HepG2 (cell line): ENCODE results near the gene ABCD1. TPM values are rescaled to one million over a fixed set of nuclear protein-coding genes. Genes with fewer than 3 reads are reported as not detected.
"Not testable (repeated sequence)": the region's sequence is repeated elsewhere in the genome, so short reads cannot be mapped to it uniquely, and the experiment has no call there.

ENCODE experiments used
- ATAC-seq: fragments of 200-7000 bp; cut with Tn5 transposase; 3 replicates; pipeline ENCODE4 v1.9.1; 2020; ENCODE audit warnings: mild to moderate bottlenecking, moderate library complexity
- BruUV-seq: library from RNA; stranded (reverse); fragments of 400-500 nt; replicated peaks from 2 replicates; lab custom pipeline; 2021; lab: Mats Ljungman, UMichigan
- CTCF ChIA-PET: fragments of 300-600 bp; formaldehyde crosslinking; extraction: SDS; loops from one replicate; lab custom pipeline; 2021; ENCODE audit warnings: low total read pairs, inconsistent platforms, low intra/inter-chr PET ratio; lab: Yijun Ruan, JAX
- POLR2A ChIA-PET: fragments of 350-600 bp; sonication (Branson Sonifier 250); formaldehyde crosslinking; loops from one replicate; lab custom pipeline; 2020; ENCODE audit warnings: antibody characterized with exemption, inconsistent platforms; lab: Yijun Ruan, JAX
- DNase-seq: peaks from one replicate; pipeline ENCODE4 v3.0.0-alpha.2; 2015; ENCODE audit warnings: low spot score
- FAIRE-seq: peaks from 3 replicates; lab custom pipeline; 2011; peaks lifted over from hg19 to GRCh38; lab: Jason Lieb, UNC
- H2AFZ ChIP-seq: one replicate; pipeline ENCODE4 v1.6.1; 2011; ENCODE audit warnings: low read length, inconsistent platforms
- H3K27ac ChIP-seq: fragments of 300-600 bp; 3 replicates; pipeline ENCODE4 v1.8.0; 2011; ENCODE audit warnings: mixed run types, mild to moderate bottlenecking, mixed read lengths, low read length, inconsistent platforms; ENCODE audit not compliant: insufficient read depth; ENCODE audit errors: extremely low read length
- H3K27me3 ChIP-seq, 2 experiments: fragments of 200-600 bp in 1 of 2; 2 replicates in 1 of 2; 3 replicates in 1 of 2; pipeline versions ENCODE4 v1.6.0 to v1.8.0; 2011; ENCODE audit warnings: low read length in 2 of 2, mild to moderate bottlenecking in 2 of 2, moderate library complexity in 2 of 2, inconsistent platforms in 1 of 2; ENCODE audit not compliant: insufficient read depth in 2 of 2, control insufficient read depth in 1 of 2
- H3K36me3 ChIP-seq, 2 experiments: fragments of 200-600 bp in 1 of 2; replicated peaks in 1 of 2; 2 replicates in 1 of 2; 3 replicates in 1 of 2; pipeline versions ENCODE4 v1.5.1 to v1.8.0; 2011; ENCODE audit warnings: low read length in 2 of 2, inconsistent platforms in 1 of 2; ENCODE audit not compliant: insufficient read depth in 2 of 2, control insufficient read depth in 1 of 2
- H3K4me1 ChIP-seq: 2 replicates; pipeline ENCODE4 v1.5.1; 2012; ENCODE audit warnings: low read length, inconsistent platforms; ENCODE audit not compliant: insufficient read depth
- H3K4me2 ChIP-seq: 2 replicates; pipeline ENCODE4 v1.6.0; 2011; ENCODE audit warnings: low read depth, low read length, inconsistent platforms
- H3K4me3 ChIP-seq, 3 experiments: fragments of 200-600 bp in 1 of 3; sonication (generic), shearing (Covaris generic) in 1 of 3; replicated peaks in 1 of 3; 2 replicates each; pipeline ENCODE4 v1.5.1; 2011 to 2016; ENCODE audit warnings: low read length in 3 of 3, inconsistent platforms in 2 of 3, low read depth in 2 of 3, mild to moderate bottlenecking in 2 of 3, control low read depth in 1 of 3, mixed read lengths in 1 of 3; ENCODE audit not compliant: insufficient read depth in 1 of 3
- H3K79me2 ChIP-seq: one replicate; pipeline ENCODE4 v1.6.1; 2011; ENCODE audit warnings: low read length, inconsistent platforms; ENCODE audit not compliant: insufficient read depth
- H3K9ac ChIP-seq: 2 replicates; pipeline ENCODE4 v1.6.0; 2011; ENCODE audit warnings: mild to moderate bottlenecking, low read depth, low read length, inconsistent platforms; ENCODE audit not compliant: insufficient read depth
- H3K9me3 ChIP-seq: 2 replicates; pipeline ENCODE4 v1.5.1; 2012; ENCODE audit warnings: mild to moderate bottlenecking, low read length
- H4K20me1 ChIP-seq: 2 replicates; pipeline ENCODE4 v1.6.0; 2011; ENCODE audit warnings: inconsistent platforms, mild to moderate bottlenecking, low read length, moderate library complexity; ENCODE audit not compliant: insufficient read depth
- FOXC1 ChIP-seq: sonication (generic); formaldehyde crosslinking; IDR thresholded peaks from 2 replicates; pipeline ENCODE4 v1.8.0; 2022; ENCODE audit warnings: mild to moderate bottlenecking, missing genetic modification reagents, borderline replicate concordance
- KLF9 ChIP-seq: IDR thresholded peaks from 2 replicates; pipeline ENCODE4 v1.6.1; 2016; ENCODE audit warnings: low read depth
- MZF1 ChIP-seq: sonication (generic); formaldehyde crosslinking; IDR thresholded peaks from 2 replicates; pipeline ENCODE4 v1.8.1; 2023; ENCODE audit warnings: mild to moderate bottlenecking, missing genetic modification reagents, borderline replicate concordance
- NR2C2 ChIP-seq: sonication (generic); formaldehyde crosslinking; IDR thresholded peaks from 2 replicates; pipeline ENCODE4 v1.4.0; 2020; ENCODE audit warnings: missing genetic modification reagents, mild to moderate bottlenecking, moderate library complexity, borderline replicate concordance
- PLRG1 ChIP-seq: fragments of 450-650 bp; conservative IDR thresholded peaks from 2 replicates; pipeline ENCODE4 v1.6.1; 2016
- PLSCR1 ChIP-seq: sonication (generic); formaldehyde crosslinking; IDR thresholded peaks from 2 replicates; pipeline ENCODE4 v1.5.0; 2020; ENCODE audit warnings: missing genetic modification reagents, mild to moderate bottlenecking, borderline replicate concordance
- TIGD3 ChIP-seq: sonication (generic); formaldehyde crosslinking; IDR thresholded peaks from 2 replicates; pipeline ENCODE4 v1.5.1; 2020; ENCODE audit warnings: mild to moderate bottlenecking, missing genetic modification reagents, borderline replicate concordance
- TOE1 ChIP-seq: sonication (generic); formaldehyde crosslinking; IDR thresholded peaks from 2 replicates; pipeline ENCODE4 v1.4.0; 2020; ENCODE audit warnings: mild to moderate bottlenecking, missing genetic modification reagents
- ZFP82 ChIP-seq: sonication (generic); formaldehyde crosslinking; IDR thresholded peaks from 2 replicates; pipeline ENCODE4 v1.5.1; 2020; ENCODE audit warnings: mild to moderate bottlenecking, missing genetic modification reagents, borderline replicate concordance
- ZFY ChIP-seq: sonication (generic); formaldehyde crosslinking; IDR thresholded peaks from 2 replicates; pipeline ENCODE4 v1.4.0; 2020; ENCODE audit warnings: missing genetic modification reagents
- ZNF101 ChIP-seq: sonication (generic); formaldehyde crosslinking; IDR thresholded peaks from 2 replicates; pipeline ENCODE4 v1.4.0; 2020; ENCODE audit warnings: mild to moderate bottlenecking, low read depth, missing genetic modification reagents, borderline replicate concordance
- ZNF234 ChIP-seq: sonication (generic); formaldehyde crosslinking; conservative IDR thresholded peaks from 2 replicates; pipeline ENCODE4 v1.5.1; 2020; ENCODE audit warnings: mild to moderate bottlenecking, missing genetic modification reagents
- ZNF569 ChIP-seq: sonication (generic); formaldehyde crosslinking; IDR thresholded peaks from 2 replicates; pipeline ENCODE4 v1.5.0; 2020; ENCODE audit warnings: mild to moderate bottlenecking, missing genetic modification reagents, moderate library complexity, borderline replicate concordance
- ZNF891 ChIP-seq: sonication (generic); formaldehyde crosslinking; IDR thresholded peaks from 2 replicates; pipeline ENCODE4 v1.5.0; 2020; ENCODE audit warnings: mild to moderate bottlenecking, missing genetic modification reagents
- WGBS: methylation state at CpG from one replicate; pipeline ENCODE4 v1.1.6; 2017; ENCODE audit warnings: low lambda C conversion rate; 5-methylcytosine and 5-hydroxymethylcytosine counted together
- in situ Hi-C: cut with HindIII; loops from 2 replicates; pipeline ENCODE4 v1.10.0; 2017; ENCODE audit warnings: low pct_unique_long_range_greater_than_20kb; ENCODE audit not compliant: extremely low pct_ligation_motif_present
- intact Hi-C: fragments of 100-400 bp; cut with micrococcal nuclease; formaldehyde crosslinking; loops from one replicate; pipeline ENCODE4 v1.10.0; 2022; ENCODE audit not compliant: unreplicated experiment
- polyA plus RNA-seq, 8 experiments: library from polyadenylated mRNA; depleted of rRNA in 3 of 8; stranded (reverse) in 7 of 8; unstranded in 1 of 8; fragments of >200 nt; fragmentation: Illumina TruSeq in 4 of 8; extraction: Trizol in 4 of 8; gene quantifications; 2 replicates each; pipeline versions ENCODE4 v1.2.1 to v1.2.3, GENCODE V29; 2011 to 2016; ENCODE audit warnings: low read depth in 4 of 8, missing spikeins in 1 of 8, mixed read lengths in 1 of 8; ENCODE audit not compliant: insufficient read depth in 1 of 8
- total RNA-seq, 5 experiments: library from RNA; depleted of rRNA; stranded (reverse); fragments of >200 nt; fragmentation: Illumina TruSeq; extraction: Trizol; gene quantifications; 2 replicates each; pipeline ENCODE4 v1.2.3, GENCODE V29; 2016; ENCODE audit warnings: low read depth in 1 of 5

ABCD1 gene
- total and polyA plus RNA-seq, 2 of the 13 experiments (the other 11 are each of a cell fraction or from before 2014, with no cell fraction given) = 11.4 to 15.9 TPM

- no peaks in the 10 kb centered on the region for H4K20me1 ChIP-seq
- H3K27me3 ChIP-seq = no peaks in the 10 kb centered on the region
- ATAC-seq = no peak
- no peak for FAIRE-seq
- no peak overlapping the region for H3K4me2 ChIP-seq
- DNase-seq = no peak
- H3K27ac ChIP-seq = no peak overlapping the region
- H2AFZ ChIP-seq = no peak overlapping the region
- H3K4me3 ChIP-seq = no peak overlapping the region
- POLR2A ChIA-PET = interaction anchor here (1.0 kb wide), 1 partner anchor 22 kb away, joined by 3 read pairs; no protein-coding TSS in a partner anchor
- no TSS peak for BruUV-seq
- H3K36me3 ChIP-seq = peaks cover 5 to 9% of the 10 kb centered on the region in 2 experiments; a peak in 3 of 5 replicates
- no peak overlapping the region for H3K9ac ChIP-seq
- H3K79me2 ChIP-seq = peaks cover 2% of the 10 kb centered on the region
- H3K9me3 ChIP-seq = no peaks in the 10 kb centered on the region
- intact Hi-C loops = no loop called here
- peaks cover 10% of the 10 kb centered on the region for H3K4me1 ChIP-seq
- CTCF ChIA-PET = no interaction called here
- WGBS = 100% methylated on average over 4 of the region's 18 CpGs
- TF ChIP-seq TOE1 (CRISPR knock-in tag) (no peak), ZNF891 (CRISPR knock-in tag) (no peak), PLSCR1 (CRISPR knock-in tag) (no peak), ZFY (CRISPR knock-in tag) (no peak), ZFP82 (CRISPR knock-in tag) (no peak), KLF9 (CRISPR knock-in tag) (no peak), ZNF234 (no peak), PLRG1 (no peak), TIGD3 (CRISPR knock-in tag) (no peak), FOXC1 (CRISPR knock-in tag) (no peak), ZNF101 (CRISPR knock-in tag) (no peak), MZF1 (CRISPR knock-in tag) (no peak), ZNF569 (CRISPR knock-in tag) (no peak), NR2C2 (CRISPR knock-in tag) (no peak)
- in situ Hi-C loops = no loop called here
Observed at GRCh38 chrX:153704021-153704526, 20.6 kb upstream of the ABCD1 start.

- in situ Hi-C loops, H3K27ac ChIP-seq, H3K4me2 ChIP-seq, H3K9ac ChIP-seq, ATAC-seq, H3K27me3 ChIP-seq, H3K9me3 ChIP-seq, H3K4me1 ChIP-seq, H4K20me1 ChIP-seq, H2AFZ ChIP-seq, DNase-seq, H3K79me2 ChIP-seq, intact Hi-C loops, BruUV-seq, FAIRE-seq, CTCF ChIA-PET, H3K4me3 ChIP-seq: not testable (repeated sequence)
- POLR2A ChIA-PET = interaction anchor here (1.0 kb wide), 1 partner anchor 22 kb away, joined by 3 read pairs; no protein-coding TSS in a partner anchor
- H3K36me3 ChIP-seq = peaks cover 5 to 13% of the 10 kb centered on the region in 2 experiments; a peak in 3 of 5 replicates
- WGBS = 95% methylated on average over 6 of the region's 12 CpGs
Observed at GRCh38 chrX:153704631-153705402, 19.8 kb upstream of the ABCD1 start.
